ENCODE data around the gene TMEM123. TPM values are rescaled to one million over a fixed set of nuclear protein-coding genes. Genes with fewer than 3 reads are reported as not detected.
A peak's percentile ranks its signal among the peaks of the same experiment; 100 is the strongest.

Gene TMEM123
- total RNA-seq, 1 donor from 2014 or later: 248 TPM

DNA sequence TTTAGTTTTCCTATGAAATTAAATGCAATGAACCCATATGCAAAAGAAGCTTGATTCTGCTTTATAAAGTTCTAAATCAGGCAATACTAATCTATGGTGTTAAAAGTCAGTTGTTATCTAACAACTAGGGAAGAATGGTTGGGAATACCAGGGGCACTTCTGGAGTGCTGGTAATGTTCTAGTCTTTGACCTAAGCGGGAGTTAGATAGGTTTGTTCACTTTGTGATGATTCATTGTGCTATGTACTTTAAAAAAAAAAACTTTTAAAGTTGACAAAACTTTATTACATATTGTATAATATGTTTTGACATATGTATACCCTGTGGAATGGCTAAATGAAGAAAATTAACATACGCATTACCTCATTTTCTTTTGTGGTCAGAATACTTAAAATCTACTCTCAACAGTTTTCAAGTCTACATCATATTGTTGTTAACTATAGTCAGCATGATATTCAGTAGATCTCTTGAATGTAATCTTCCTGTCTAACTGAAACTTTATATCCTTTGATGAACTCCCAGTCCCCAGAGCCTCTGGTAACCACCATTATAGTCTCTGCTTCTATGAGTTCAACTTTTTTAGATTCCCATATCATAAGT is 66.3 kb downstream of the TMEM123 start:
- H3K27ac Mint-ChIP-seq: peak overlapping the region; percentile 72
- DNase-seq (ENCODE audit: low spot score, unreplicated experiment): no peak
- no peaks in the 10 kb centered on the region for H3K27me3 Mint-ChIP-seq
- peaks cover 35% of the 10 kb centered on the region for H3K36me3 Mint-ChIP-seq (ENCODE audit: insufficient read depth)
- no peak overlapping the region for H3K4me3 Mint-ChIP-seq (ENCODE audit: low read depth)
- TF ChIP-seq, protein P1, sequence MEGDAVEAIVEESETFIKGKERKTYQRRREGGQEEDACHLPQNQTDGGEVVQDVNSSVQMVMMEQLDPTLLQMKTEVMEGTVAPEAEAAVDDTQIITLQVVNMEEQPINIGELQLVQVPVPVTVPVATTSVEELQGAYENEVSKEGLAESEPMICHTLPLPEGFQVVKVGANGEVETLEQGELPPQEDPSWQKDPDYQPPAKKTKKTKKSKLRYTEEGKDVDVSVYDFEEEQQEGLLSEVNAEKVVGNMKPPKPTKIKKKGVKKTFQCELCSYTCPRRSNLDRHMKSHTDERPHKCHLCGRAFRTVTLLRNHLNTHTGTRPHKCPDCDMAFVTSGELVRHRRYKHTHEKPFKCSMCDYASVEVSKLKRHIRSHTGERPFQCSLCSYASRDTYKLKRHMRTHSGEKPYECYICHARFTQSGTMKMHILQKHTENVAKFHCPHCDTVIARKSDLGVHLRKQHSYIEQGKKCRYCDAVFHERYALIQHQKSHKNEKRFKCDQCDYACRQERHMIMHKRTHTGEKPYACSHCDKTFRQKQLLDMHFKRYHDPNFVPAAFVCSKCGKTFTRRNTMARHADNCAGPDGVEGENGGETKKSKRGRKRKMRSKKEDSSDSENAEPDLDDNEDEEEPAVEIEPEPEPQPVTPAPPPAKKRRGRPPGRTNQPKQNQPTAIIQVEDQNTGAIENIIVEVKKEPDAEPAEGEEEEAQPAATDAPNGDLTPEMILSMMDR (IDR thresholded peaks at IDR 0.05; ENCODE audit: unreplicated experiment): no peak
- peaks cover 50% of the 10 kb centered on the region for H3K4me1 Mint-ChIP-seq (ENCODE audit: low read depth)
- peaks cover 4% of the 10 kb centered on the region for H3K9me3 Mint-ChIP-seq (ENCODE audit: low read depth)

DNA sequence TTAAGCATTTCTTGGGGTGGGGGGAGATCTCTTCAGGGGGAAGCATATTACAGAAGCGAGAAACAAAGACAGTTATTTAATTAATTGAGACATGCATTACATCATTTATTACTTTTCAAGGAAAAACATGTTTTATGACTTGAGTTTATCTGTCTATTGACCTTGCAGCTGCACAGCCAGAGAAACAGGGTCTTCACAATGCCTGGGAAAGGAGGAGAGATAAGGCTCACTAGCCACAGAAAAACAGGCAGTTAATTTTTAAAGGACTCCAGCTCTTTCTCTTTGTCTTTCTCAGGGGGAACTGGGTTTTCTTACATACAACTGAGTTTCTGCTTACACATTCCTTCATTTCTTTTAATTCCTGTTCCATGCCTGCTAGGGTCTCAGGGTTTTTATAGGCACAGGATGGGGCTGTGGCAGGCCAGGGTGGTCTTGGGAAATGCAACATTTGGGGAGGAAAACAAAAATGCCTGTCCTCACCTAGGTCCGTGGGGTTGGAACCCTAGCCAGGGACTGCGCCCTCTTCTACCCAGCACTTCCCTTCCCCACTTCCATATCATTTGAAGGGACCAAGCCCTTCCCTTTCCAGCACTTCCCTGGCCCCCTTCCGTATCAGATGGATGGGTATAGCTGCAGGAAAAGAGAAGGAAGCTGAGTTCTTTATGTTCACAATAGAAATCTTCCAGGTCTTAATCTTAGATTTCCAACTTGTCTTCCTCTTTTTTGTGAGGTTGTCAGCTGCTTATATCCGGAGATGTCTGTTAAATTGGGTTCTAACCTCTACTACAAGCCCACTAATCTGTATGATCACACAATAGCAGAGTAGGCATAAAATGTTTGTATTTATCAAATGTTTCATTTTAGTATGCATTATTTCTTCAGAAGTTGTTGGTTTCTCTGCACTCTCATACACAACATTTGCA is 67.2 kb downstream of the TMEM123 start:
- no peak for DNase-seq (ENCODE audit: low spot score, unreplicated experiment)
- peaks cover 50% of the 10 kb centered on the region for H3K4me1 Mint-ChIP-seq (ENCODE audit: low read depth)
- H3K36me3 Mint-ChIP-seq (ENCODE audit: insufficient read depth): peaks cover 37% of the 10 kb centered on the region
- peak overlapping the region; percentile 52 for H3K4me3 Mint-ChIP-seq (ENCODE audit: low read depth)
- TF ChIP-seq, protein P1 (IDR thresholded peaks at IDR 0.05; ENCODE audit: unreplicated experiment): no peak
- H3K27ac Mint-ChIP-seq: peak overlapping the region; percentile 97
- H3K9me3 Mint-ChIP-seq (ENCODE audit: low read depth): peaks cover 4% of the 10 kb centered on the region
- no peaks in the 10 kb centered on the region for H3K27me3 Mint-ChIP-seq

DNA sequence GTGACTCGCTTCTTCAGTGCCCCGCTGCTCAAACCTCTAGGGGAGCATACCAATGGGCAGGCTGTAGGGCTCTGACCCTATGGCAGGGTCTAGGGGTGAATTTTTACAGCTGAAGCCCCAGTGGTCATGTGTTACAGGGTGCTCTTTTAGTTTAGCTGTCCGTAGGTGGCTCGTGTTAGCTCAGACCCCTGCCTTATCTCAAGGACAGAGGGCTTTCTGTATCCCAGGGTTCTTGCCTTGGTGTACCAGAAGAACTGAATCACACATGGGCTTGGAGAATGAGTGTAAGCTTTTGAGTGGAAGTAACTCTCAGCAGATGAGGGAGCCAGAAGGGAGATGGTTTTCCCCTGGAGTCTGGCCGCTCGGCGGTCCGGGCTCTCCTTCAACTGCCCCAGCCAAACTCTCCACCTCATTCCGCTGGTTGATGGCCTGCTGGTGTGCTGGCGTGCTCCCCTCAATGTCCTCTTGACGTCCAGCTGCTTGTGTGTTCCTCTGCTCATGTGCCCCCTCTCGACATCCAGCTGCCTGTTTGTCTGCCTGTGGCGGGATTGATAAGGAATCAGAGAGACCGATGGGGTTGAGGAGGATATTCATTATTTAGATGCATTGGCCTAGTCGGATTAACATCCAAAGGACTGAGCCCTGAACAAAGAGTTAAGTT is 68.0 kb downstream of the TMEM123 start:
- no peaks in the 10 kb centered on the region for H3K27me3 Mint-ChIP-seq
- peaks cover 49% of the 10 kb centered on the region for H3K4me1 Mint-ChIP-seq (ENCODE audit: low read depth)
- H3K27ac Mint-ChIP-seq: peak overlapping the region; percentile 97
- H3K9me3 Mint-ChIP-seq (ENCODE audit: low read depth): peaks cover 4% of the 10 kb centered on the region
- TF ChIP-seq, protein P1 (IDR thresholded peaks at IDR 0.05; ENCODE audit: unreplicated experiment): no peak
- no peak for DNase-seq (ENCODE audit: low spot score, unreplicated experiment)
- H3K4me3 Mint-ChIP-seq (ENCODE audit: low read depth): peak overlapping the region; percentile 52
- H3K36me3 Mint-ChIP-seq (ENCODE audit: insufficient read depth): peaks cover 39% of the 10 kb centered on the region

DNA sequence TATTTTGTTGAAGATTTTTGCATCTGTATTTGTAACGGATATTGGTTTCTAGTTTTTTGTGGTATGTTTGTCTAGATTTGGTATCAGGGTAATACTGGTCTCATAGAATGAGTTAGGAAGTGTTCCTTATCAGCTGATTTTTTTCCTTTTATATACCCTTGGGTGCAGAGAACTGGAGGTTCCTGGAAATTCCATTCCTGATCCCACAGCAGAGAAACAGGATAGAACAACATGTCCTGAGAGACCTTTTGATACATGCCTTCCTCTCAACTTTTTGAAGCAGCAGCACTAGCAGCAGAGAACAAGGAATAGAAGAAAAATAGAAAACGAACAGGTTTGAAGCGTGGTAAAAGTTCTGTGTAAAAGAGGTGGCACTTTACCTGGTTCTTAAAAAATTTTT is 68.7 kb downstream of the TMEM123 start:
- peak overlapping the region; percentile 97 for H3K27ac Mint-ChIP-seq
- H3K27me3 Mint-ChIP-seq: no peaks in the 10 kb centered on the region
- no peak overlapping the region for H3K4me3 Mint-ChIP-seq (ENCODE audit: low read depth)
- peaks cover 49% of the 10 kb centered on the region for H3K4me1 Mint-ChIP-seq (ENCODE audit: low read depth)
- no peak for DNase-seq (ENCODE audit: low spot score, unreplicated experiment)
- H3K36me3 Mint-ChIP-seq (ENCODE audit: insufficient read depth): peaks cover 39% of the 10 kb centered on the region
- TF ChIP-seq, protein P1 (IDR thresholded peaks at IDR 0.05; ENCODE audit: unreplicated experiment): no peak
- H3K9me3 Mint-ChIP-seq (ENCODE audit: low read depth): peaks cover 4% of the 10 kb centered on the region

DNA sequence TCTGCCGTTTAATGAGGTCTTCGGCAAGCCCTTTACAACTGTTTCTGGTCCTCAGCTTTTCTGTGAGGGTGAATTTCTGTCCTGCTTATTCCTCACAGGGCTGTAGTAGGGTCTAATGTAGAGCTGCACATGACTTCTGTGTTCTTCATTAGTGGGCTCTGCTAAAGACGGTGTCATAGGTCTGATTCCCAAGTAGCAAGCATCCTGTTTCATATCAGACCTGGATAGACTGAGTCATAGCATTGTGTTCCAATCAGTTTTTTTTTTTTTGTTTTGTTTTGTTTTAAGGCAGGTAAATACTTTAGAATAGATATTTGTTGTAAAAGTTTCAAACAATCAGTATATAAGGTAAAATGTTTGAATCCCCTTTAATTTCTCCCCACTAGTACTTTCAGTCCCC is 70.2 kb downstream of the TMEM123 start:
- no peaks in the 10 kb centered on the region for H3K9me3 Mint-ChIP-seq (ENCODE audit: low read depth)
- H3K27me3 Mint-ChIP-seq: no peaks in the 10 kb centered on the region
- H3K27ac Mint-ChIP-seq: peak overlapping the region; percentile 33
- TF ChIP-seq, protein P1 (IDR thresholded peaks at IDR 0.05; ENCODE audit: unreplicated experiment): no peak
- H3K36me3 Mint-ChIP-seq (ENCODE audit: insufficient read depth): peaks cover 40% of the 10 kb centered on the region
- H3K4me1 Mint-ChIP-seq (ENCODE audit: low read depth): peaks cover 49% of the 10 kb centered on the region
- no peak overlapping the region for H3K4me3 Mint-ChIP-seq (ENCODE audit: low read depth)
- DNase-seq (ENCODE audit: low spot score, unreplicated experiment): no peak
